Psoas muscle (tissue), 8 donors: Measurements from ENCODE around the gene CNN2. TPM values are rescaled to one million over a fixed set of nuclear protein-coding genes. Genes with fewer than 3 reads are reported as not detected.
"Not testable (repeated sequence)": the region's sequence is repeated elsewhere in the genome, so short reads cannot be mapped to it uniquely, and the experiment has no call there.

Experiments used
- ATAC-seq, 4 donors: fragments of 200-7000 bp; cut with Tn5 transposase; one replicate each; pipeline ENCODE4 v1.9.1; 2020; ENCODE audit warnings: moderate library complexity in 3 of 4, mild to moderate bottlenecking in 2 of 4
- DNase-seq, 2 donors: peaks; one replicate each; pipeline ENCODE4 v3.0.0-alpha.2; 2020
- H3K27ac ChIP-seq: fragments of 200-600 bp; one replicate; pipeline ENCODE4 v1.8.0; 2022
- H3K27me3 ChIP-seq, 3 donors: fragments of 200-600 bp in 1 of 3; one replicate each; pipeline versions ENCODE4 v1.6.1 to v1.8.0; 2013 to 2022; ENCODE audit warnings: low read length in 2 of 3, mild to moderate bottlenecking in 2 of 3, moderate library complexity in 1 of 3; ENCODE audit not compliant: insufficient read depth in 3 of 3
- H3K36me3 ChIP-seq, 2 donors: fragments of 200-600 bp in 1 of 2; one replicate each; pipeline versions ENCODE4 v1.6.1 to v1.8.0; 2013 to 2022; ENCODE audit warnings: low read depth in 1 of 2, mild to moderate bottlenecking in 1 of 2, moderate library complexity in 1 of 2; ENCODE audit not compliant: insufficient read depth in 1 of 2
- H3K4me1 ChIP-seq: fragments of 200-600 bp; one replicate; pipeline ENCODE4 v1.8.0; 2022
- H3K4me3 ChIP-seq: fragments of 200-600 bp; one replicate; pipeline ENCODE4 v1.8.0; 2022; ENCODE audit warnings: mild to moderate bottlenecking
- H3K9me3 ChIP-seq: fragments of 200-600 bp; one replicate; pipeline ENCODE4 v1.8.0; 2022
- WGBS, 3 donors: extraction: QIAGEN DNeasy Blood & Tissue Kit; methylation state at CpG; one replicate each; pipeline versions ENCODE4 v1.1.6 to v1.1.7; 2013; 5-methylcytosine and 5-hydroxymethylcytosine counted together
- intact Hi-C, 2 donors: fragments of 100-400 bp; cut with DNase I; formaldehyde crosslinking; loops; one replicate each; pipeline versions ENCODE4 v1.11.0 to v1.14.2; 2022
- polyA plus RNA-seq, 3 donors: library from polyadenylated mRNA; stranded (reverse); fragments of 200-250 nt; gene quantifications; one replicate each; pipeline ENCODE4 v1.2.3, GENCODE V29; 2013
- total RNA-seq, 4 donors: library from RNA; stranded (reverse); fragmentation: NEBNext Ultra II Directional in 2 of 4; extraction: Animal tissue kit (Norgen Biotek cat#: 25700) in 2 of 4; gene quantifications; one replicate each; pipeline versions ENCODE4 v1.2.1 to v1.2.4, GENCODE V29; 2021 to 2023
- TF ChIP-seq, protein P1 (sequence below): fragments of 200-600 bp; IDR thresholded peaks from one replicate; pipeline ENCODE4 v1.8.0; 2022; ENCODE audit warnings: antibody characterized with exemption
- donor health status: healthy with polysubstance abuse.
- donor health status: DM: no; HTN: no; CAD: no; lungs with moderate emphysema.
- donor health status: Bipolar disorder and iron deficiency.
- donor health status: healthy.
- donor health status: DM: yes; HTN: yes; CAD: no.
- donor health status: DM: no; HTN: no; CAD: no.
- donor health status: DM: no; HTN: no; CAD: no.
- donor health status: DM: yes; HTN: yes; CAD: no.

The CNN2 gene
- total and polyA plus RNA-seq, 7 donors: 1.7 to 9.5 (median 6.3) TPM

DNA sequence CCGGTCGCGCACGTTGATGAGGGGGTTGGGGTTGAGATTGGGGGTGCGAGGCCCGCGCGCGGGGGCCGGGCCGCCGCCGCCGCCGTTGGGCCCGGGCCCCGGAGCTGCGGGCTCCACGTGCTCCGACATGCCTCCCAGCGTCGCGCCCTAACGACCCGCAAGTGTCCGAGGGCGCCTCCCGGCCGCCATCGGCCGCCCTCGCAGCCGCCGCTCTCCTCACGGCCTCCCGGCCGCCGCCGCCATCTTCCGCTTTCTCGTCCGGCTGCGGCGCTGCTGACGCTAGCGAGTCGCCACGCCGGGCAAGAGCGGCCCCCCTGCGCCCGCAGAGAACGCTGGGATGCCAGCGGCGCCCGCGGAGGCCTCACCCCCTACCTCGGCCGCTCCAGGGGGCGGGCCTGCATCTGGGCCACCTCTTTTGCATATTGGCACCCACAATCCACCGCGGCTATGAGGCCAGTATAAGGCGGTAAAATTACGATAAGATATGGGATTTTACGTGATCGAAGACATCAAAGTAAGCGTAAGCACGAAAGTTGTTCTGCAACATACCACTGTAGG lies 5.5 kb upstream of the CNN2 start, which contains the start of gene TMEM259:
TSS of gene TMEM259 (minus strand) at position 256 of the 558 bp plus-strand sequence. CDS start at position 129, 127 bp downstream.
- Histone ChIP-seq H3K36me3 (no peaks in the 10 kb centered on the region), H3K9me3 (no peaks in the 10 kb centered on the region), H3K27ac (peak within 1 kb of the TSS; percentile 94), H3K4me1 (peaks cover 39% of the 10 kb centered on the region), H3K4me3 (peak within 1 kb of the TSS; percentile 88), H3K27me3 (peaks cover 0 to 7% (median 2%) of the 10 kb centered on the region in 3 donors)
- DNase-seq: peak; percentile 98 to 99
- TF ChIP-seq, protein P1, sequence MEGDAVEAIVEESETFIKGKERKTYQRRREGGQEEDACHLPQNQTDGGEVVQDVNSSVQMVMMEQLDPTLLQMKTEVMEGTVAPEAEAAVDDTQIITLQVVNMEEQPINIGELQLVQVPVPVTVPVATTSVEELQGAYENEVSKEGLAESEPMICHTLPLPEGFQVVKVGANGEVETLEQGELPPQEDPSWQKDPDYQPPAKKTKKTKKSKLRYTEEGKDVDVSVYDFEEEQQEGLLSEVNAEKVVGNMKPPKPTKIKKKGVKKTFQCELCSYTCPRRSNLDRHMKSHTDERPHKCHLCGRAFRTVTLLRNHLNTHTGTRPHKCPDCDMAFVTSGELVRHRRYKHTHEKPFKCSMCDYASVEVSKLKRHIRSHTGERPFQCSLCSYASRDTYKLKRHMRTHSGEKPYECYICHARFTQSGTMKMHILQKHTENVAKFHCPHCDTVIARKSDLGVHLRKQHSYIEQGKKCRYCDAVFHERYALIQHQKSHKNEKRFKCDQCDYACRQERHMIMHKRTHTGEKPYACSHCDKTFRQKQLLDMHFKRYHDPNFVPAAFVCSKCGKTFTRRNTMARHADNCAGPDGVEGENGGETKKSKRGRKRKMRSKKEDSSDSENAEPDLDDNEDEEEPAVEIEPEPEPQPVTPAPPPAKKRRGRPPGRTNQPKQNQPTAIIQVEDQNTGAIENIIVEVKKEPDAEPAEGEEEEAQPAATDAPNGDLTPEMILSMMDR: no peak
- intact Hi-C loops: no loop called here
- 0 to 1% (median 0%) methylated on average over 34 to 68 of the region's 68 CpGs for WGBS, 3 donors
- ATAC-seq: peak; percentile 93 to 96 (median 94)

DNA sequence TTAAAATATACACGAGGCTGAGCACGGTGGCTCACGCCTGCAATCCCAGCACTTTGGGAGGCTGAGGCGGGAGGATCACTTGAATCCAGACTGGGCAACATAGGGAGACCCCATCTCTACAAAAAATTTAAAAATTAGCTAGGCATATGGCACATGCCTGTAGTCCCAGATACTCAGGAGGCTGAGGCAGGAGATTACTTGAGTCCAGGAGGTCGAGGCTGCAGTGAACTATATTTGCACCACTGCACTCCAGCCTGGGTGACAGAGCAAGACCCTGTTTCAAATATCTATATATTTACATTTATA lies 2.6 kb upstream of the CNN2 start:
- H3K36me3 ChIP-seq, intact Hi-C loops, H3K27ac ChIP-seq, ATAC-seq, DNase-seq, H3K9me3 ChIP-seq, H3K4me3 ChIP-seq: not testable (repeated sequence)
- Histone ChIP-seq H3K27me3 (peaks cover 0 to 34% (median 16%) of the 10 kb centered on the region in 3 donors), H3K4me1 (peaks cover 14% of the 10 kb centered on the region)
- WGBS, 3 donors: 78 to 81% (median 81%) methylated on average over 5 of the region's 5 CpGs

DNA sequence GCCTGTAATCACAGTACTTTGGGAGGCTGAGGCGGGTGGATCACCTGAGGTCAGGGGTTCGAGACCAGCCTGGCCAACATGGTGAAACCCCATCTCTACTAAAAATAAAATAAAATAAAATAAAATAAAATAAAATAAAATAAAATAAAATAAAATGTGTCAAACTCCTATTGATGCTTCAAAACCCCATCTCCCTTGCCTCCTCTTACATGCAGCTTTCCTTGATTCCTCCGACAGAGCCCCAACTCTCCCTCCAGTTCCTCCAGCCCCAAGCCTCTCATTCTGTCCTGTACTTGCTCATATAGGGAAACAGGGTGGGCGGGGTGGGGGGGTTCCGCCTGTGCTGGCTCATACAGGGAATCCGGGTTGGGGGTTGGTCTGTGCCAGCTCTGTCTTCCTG lies 1.3 kb upstream of the CNN2 start:
- 84 to 87% (median 87%) methylated on average over 6 of the region's 6 CpGs for WGBS, 3 donors
- DNase-seq, H3K4me1 ChIP-seq, H3K4me3 ChIP-seq, H3K36me3 ChIP-seq, H3K27ac ChIP-seq, intact Hi-C loops, H3K9me3 ChIP-seq, ATAC-seq: not testable (repeated sequence)
- H3K27me3 ChIP-seq: peaks cover 0 to 34% (median 16%) of the 10 kb centered on the region in 3 donors

DNA sequence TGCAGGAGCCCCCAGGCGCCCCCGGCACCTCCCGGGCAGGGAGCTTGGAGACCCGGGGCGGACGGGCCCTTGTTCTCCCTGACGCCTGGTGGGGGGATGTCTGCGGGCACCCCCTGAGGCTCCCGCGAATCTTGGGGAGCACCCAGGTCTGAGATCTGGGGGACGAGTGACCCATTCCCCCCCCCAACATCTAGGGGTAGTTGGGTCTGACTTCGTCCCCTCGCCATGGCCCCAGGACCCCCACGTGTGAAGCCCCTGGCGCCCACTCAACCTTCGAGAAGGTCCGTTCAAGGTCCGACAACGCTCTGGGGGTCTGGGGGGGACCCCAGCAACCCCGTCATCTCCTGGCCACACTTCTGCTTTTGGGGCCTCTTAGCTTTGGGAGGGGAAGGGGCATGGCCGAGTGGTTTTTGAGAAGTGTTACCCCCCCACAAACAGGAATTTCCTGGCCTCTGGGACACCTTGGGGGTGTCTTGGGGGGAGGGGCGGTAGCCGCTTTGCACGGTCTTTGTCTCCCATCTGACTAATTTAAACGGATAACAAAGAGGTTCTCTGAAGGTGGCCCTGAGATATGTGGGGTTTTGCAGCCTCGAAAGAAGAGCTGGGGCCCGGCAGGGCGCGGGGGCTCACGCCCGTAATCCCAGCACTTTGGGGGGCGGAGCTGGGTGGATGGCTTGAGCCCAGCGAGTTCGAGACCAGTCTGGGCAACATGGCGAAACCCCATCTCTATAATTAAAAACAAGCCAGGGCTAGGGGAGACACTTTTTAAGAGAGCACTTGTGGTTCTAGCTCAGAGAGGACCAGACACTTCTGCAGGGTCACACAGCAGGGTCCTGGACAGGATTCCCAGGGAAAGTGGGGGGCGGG lies 608 bp downstream of the CNN2 start:
- intact Hi-C loops: no loop called here

DNA sequence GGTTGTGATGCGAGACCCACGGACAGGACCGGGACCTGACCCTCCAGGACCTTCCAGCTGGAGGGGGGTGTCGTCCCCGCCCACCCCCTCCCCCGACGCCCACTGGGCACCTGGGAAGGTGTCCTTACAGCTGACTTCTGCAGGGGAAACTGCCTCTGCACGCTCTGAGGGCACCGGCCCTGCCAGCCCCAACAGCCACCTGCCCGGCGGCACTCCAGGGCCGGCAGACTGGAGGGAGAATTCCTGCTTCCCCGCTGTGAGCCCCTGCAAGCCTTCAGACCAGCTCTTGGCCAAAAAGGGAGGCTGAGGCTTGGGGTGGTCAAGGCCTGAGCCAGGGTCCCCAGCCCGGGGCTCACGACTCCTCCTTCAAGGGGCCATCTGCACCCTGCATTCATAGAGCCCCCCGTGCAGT lies 1.2 kb downstream of the CNN2 start:
- Histone ChIP-seq H3K27ac (peak overlapping the region; percentile 11), H3K9me3 (no peaks in the 10 kb centered on the region), H3K4me3 (peak overlapping the region; percentile 67), H3K36me3 (peaks cover 0 to 8% of the 10 kb centered on the region in 2 donors), H3K4me1 (peaks cover 4% of the 10 kb centered on the region), H3K27me3 (peaks cover 0 to 34% (median 16%) of the 10 kb centered on the region in 3 donors)
- TF ChIP-seq, protein P1: no peak
- DNase-seq (peak in 1 of 2 donors; percentile 50), ATAC-seq (peak in 3 of 4 donors; percentile 2 to 11 (median 11))
- intact Hi-C loops: no loop called here
- WGBS, 3 donors: 7 to 21% (median 8%) methylated on average over 12 to 16 of the region's 16 CpGs

More for the DNA sequence above, 608 bp downstream of the CNN2 start:
- H3K9me3 ChIP-seq: no peaks in the 10 kb centered on the region
- ATAC-seq (peak in 2 of 4 donors; percentile 3 to 6), DNase-seq (peak in 1 of 2 donors; percentile 56)
- peaks cover 0 to 34% (median 16%) of the 10 kb centered on the region in 3 donors for H3K27me3 ChIP-seq
- H3K4me3 ChIP-seq: peak overlapping the region; percentile 67
- H3K36me3 ChIP-seq: peaks cover 0 to 2% of the 10 kb centered on the region in 2 donors
- TF ChIP-seq, protein P1: no peak
- H3K27ac ChIP-seq: peak overlapping the region; percentile 68
- peaks cover 4% of the 10 kb centered on the region for H3K4me1 ChIP-seq
- 4 to 6% (median 4%) methylated on average over 28 to 36 of the region's 36 CpGs for WGBS, 3 donors
